Activated B cell treated with CpG ODN at 0.5 μM for 24 hours (primary cell): ENCODE measurements around the gene PRKCQ. TPM values are rescaled to one million over a fixed set of nuclear protein-coding genes. Genes with fewer than 3 reads are reported as not detected.

Experiments
- ATAC-seq: fragments of 200-7000 bp; cut with Tn5 transposase; one replicate; pipeline ENCODE4 v1.10.0; 2021; ENCODE audit warnings: low read depth, mild to moderate bottlenecking, moderate library complexity
- CTCF ChIA-PET: fragments of 350-600 bp; sonication (Branson Sonifier 250); formaldehyde crosslinking; loops from one replicate; lab custom pipeline; 2021; ENCODE audit warnings: antibody characterized with exemption; lab: Charles Lee
- POLR2A ChIA-PET: fragments of 350-600 bp; sonication (Branson Sonifier 250); formaldehyde crosslinking; loops from one replicate; lab custom pipeline; 2021; ENCODE audit warnings: antibody characterized with exemption; lab: Charles Lee
- DNase-seq: peaks from one replicate; pipeline ENCODE4 v3.0.0; 2022
- H3K27ac Mint-ChIP-seq: one replicate; pipeline ENCODE4 v1.8.0; 2020; ENCODE audit warnings: mixed read lengths
- H3K27me3 Mint-ChIP-seq: one replicate; pipeline ENCODE4 v1.8.0; 2021; ENCODE audit warnings: mixed read lengths
- H3K36me3 Mint-ChIP-seq: one replicate; pipeline ENCODE4 v1.8.0; 2021; ENCODE audit warnings: low read depth, mixed read lengths
- H3K4me1 Mint-ChIP-seq: one replicate; pipeline ENCODE4 v1.8.0; 2021; ENCODE audit warnings: mixed read lengths
- H3K4me3 Mint-ChIP-seq: one replicate; pipeline ENCODE4 v1.8.0; 2020; ENCODE audit warnings: mild to moderate bottlenecking, mixed read lengths
- H3K9me3 Mint-ChIP-seq: one replicate; pipeline ENCODE4 v1.8.0; 2020; ENCODE audit warnings: mixed read lengths
- CTCF ChIP-seq: fragments of 200-600 bp; IDR thresholded peaks from one replicate; pipeline ENCODE4 v1.8.0; 2022; ENCODE audit warnings: antibody characterized with exemption, mild to moderate bottlenecking
- intact Hi-C: fragments of 100-400 bp; cut with micrococcal nuclease; formaldehyde crosslinking; loops from one replicate; pipeline ENCODE4 v1.15.1; 2024
- total RNA-seq: library from RNA; stranded (reverse); gene quantifications from 2 replicates; pipeline ENCODE4 v1.2.3, GENCODE V29; 2022

Gene PRKCQ
- total RNA-seq, 1 donor from 2014 or later = 0.11 TPM

GRCh38 chr10:6514180-6514579, 65.9 kb downstream of the PRKCQ start:
- ATAC-seq (no peak), DNase-seq (no peak)
- no peak overlapping the region for H3K4me3 Mint-ChIP-seq
- ChIA-PET POLR2A (no interaction called here), CTCF (no interaction called here)
- no peak for TF ChIP-seq CTCF
- intact Hi-C loops = no loop called here
- H3K36me3 Mint-ChIP-seq = no peaks in the 10 kb centered on the region
- no peak overlapping the region for H3K27ac Mint-ChIP-seq
- H3K27me3 Mint-ChIP-seq = peaks cover 15% of the 10 kb centered on the region
- peaks cover 2% of the 10 kb centered on the region for H3K9me3 Mint-ChIP-seq
- no peaks in the 10 kb centered on the region for H3K4me1 Mint-ChIP-seq

- no peak overlapping the region for H3K27ac Mint-ChIP-seq
- ChIA-PET POLR2A (no interaction called here), CTCF (no interaction called here)
- no peak for ATAC-seq
- peaks cover 2% of the 10 kb centered on the region for H3K9me3 Mint-ChIP-seq
- H3K27me3 Mint-ChIP-seq = peaks cover 17% of the 10 kb centered on the region
- no peak for DNase-seq
- H3K4me1 Mint-ChIP-seq = no peaks in the 10 kb centered on the region
- TF ChIP-seq CTCF = no peak
- intact Hi-C loops = no loop called here
- H3K36me3 Mint-ChIP-seq = no peaks in the 10 kb centered on the region
- no peak overlapping the region for H3K4me3 Mint-ChIP-seq
These were observed 66.6 kb downstream of the PRKCQ start for GRCh38 chr10:6513476-6513875.

GRCh38 chr10:6512182-6512581, 67.9 kb downstream of the PRKCQ start:
- H3K9me3 Mint-ChIP-seq = peaks cover 2% of the 10 kb centered on the region
- CTCF ChIA-PET = no interaction called here
- intact Hi-C loops = no loop called here
- DNase-seq (no peak), ATAC-seq (no peak)
- no peaks in the 10 kb centered on the region for H3K4me1 Mint-ChIP-seq
- no peak overlapping the region for H3K27ac Mint-ChIP-seq
- TF ChIP-seq CTCF = no peak
- POLR2A ChIA-PET = no interaction called here
- H3K27me3 Mint-ChIP-seq = peaks cover 16% of the 10 kb centered on the region
- no peak overlapping the region for H3K4me3 Mint-ChIP-seq
- no peaks in the 10 kb centered on the region for H3K36me3 Mint-ChIP-seq

GRCh38 chr10:6511347-6511746, 68.7 kb downstream of the PRKCQ start:
- POLR2A ChIA-PET = no interaction called here
- ATAC-seq (no peak), DNase-seq (no peak)
- Mint-ChIP-seq H3K36me3 (no peaks in the 10 kb centered on the region), H3K27ac (no peak overlapping the region), H3K4me1 (no peaks in the 10 kb centered on the region), H3K9me3 (peaks cover 2% of the 10 kb centered on the region), H3K27me3 (peaks cover 12% of the 10 kb centered on the region), H3K4me3 (no peak overlapping the region)
- no peak for TF ChIP-seq CTCF
- intact Hi-C loops = no loop called here
- CTCF ChIA-PET = no interaction called here

GRCh38 chr10:6507311-6507710, 72.8 kb downstream of the PRKCQ start:
- ChIA-PET POLR2A (no interaction called here), CTCF (no interaction called here)
- ATAC-seq (no peak), DNase-seq (no peak)
- no peak overlapping the region for H3K27ac Mint-ChIP-seq
- H3K4me1 Mint-ChIP-seq = no peaks in the 10 kb centered on the region
- no peak overlapping the region for H3K4me3 Mint-ChIP-seq
- intact Hi-C loops = no loop called here
- H3K36me3 Mint-ChIP-seq = no peaks in the 10 kb centered on the region
- peaks cover 9% of the 10 kb centered on the region for H3K27me3 Mint-ChIP-seq
- H3K9me3 Mint-ChIP-seq = peaks cover 2% of the 10 kb centered on the region
- TF ChIP-seq CTCF = no peak
